Activated T-cell treated with anti-CD3 and anti-CD28 coated beads for 4 hours (primary cell): ENCODE results near the gene PPP1R7.

ENCODE experiments used
- DNase-seq: peaks from one replicate; pipeline ENCODE4 v3.0.0-alpha.2; 2020

PPP1R7 gene

DNA sequence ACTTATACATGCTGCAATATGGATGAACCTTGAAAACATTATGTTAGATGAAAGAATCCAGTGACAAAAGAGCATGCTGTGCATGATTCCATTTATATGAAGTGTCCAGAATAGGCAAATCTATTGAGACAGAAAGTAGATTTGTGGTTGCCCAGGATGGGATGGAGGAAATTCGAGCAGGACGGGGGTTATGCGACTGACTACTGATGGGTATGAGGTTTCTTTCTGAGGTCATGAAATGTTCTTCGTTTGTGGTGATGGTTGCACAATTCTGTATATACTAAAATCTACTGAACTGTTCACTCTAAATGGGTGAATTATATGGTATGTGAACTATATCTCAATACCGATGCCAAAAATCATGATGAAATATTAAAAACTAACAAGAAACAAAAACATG, 29.3 kb upstream of the PPP1R7 start:
- DNase-seq = no peak

DNA sequence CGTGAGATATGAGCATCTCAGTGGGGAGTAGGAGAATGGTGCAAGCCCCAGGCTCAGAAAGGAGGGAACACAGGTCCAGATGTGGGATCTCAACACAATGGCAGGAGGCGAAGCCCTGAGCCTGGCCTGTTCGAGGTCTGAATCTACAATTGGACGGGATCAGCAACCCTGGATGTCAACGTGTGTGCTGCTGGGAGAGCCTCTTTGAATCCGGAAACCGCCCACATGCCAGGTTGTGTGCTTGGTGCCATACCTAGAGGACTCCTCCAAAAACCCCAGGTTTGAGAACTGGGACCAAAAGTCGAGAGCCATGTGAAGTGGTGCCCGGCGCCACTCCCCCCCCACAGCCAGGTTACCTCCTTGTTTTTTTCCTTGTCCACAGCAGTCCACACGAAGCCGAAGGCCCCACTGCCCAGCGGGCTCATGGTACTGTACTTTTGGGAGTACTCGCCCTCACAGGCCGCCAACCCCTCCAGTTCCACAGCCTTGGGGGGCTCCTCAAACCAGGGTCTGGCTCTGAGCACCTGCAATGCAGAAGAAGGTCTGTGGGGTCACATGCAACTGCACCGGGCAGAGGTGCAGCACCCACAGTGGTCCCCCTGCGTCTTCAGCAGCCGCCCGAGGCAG, 27.8 kb upstream of the PPP1R7 start:
- DNase-seq = no peak

DNA sequence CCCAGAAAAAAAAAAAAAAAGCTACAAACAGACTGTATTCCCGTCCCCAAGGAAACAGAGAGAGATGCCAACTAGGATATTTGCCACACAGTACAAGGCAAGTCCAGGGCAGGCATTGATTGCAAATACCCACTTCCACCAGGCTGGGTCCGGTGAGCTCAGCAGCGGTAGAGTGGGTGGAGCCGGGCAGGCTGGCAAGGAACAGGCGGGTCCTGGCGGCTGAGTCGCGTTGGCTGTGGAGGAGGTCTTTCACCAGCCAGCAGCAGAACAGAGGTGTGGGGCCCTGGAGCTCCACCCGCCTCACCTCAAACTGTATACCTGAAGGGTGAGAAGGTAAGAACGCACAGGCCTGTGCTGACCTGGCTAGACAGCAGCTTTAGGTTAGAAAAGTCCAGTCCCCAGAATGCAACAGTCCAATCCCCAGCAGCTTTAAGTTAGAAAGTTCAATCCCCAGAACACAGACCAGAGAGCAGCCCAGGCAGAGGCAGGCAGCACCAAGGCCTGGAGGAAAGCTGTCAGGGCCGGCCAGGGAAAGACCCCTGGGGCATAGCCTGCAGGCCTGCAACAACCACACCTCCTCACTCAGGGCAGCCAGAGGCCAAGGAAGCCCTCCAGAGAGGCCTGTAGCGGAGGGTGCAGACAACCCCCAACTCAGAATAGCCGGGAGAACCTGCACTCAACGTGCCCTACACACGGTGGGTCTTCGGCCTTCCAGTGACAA, 26.3 kb upstream of the PPP1R7 start:
- no peak for DNase-seq

DNA sequence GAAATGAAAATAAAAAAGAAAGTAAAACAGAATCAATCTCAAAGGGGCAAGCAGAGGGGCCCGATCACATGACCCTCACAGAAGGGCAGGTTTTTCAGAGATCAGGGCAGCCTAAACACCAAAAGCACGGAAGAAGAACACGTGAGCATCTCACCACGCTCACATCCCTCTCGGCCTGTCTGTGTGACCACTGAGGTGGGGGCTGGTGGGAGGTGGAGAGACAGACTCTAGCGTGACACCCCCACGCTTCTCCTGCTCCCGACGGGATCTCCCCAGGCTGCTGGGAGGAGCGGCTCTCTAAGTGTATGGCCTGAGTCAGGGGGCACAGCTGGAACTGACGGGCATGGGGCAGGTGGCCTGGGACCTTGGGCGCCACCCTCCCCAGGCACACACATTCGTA, 24.6 kb upstream of the PPP1R7 start:
- DNase-seq = no peak

DNA sequence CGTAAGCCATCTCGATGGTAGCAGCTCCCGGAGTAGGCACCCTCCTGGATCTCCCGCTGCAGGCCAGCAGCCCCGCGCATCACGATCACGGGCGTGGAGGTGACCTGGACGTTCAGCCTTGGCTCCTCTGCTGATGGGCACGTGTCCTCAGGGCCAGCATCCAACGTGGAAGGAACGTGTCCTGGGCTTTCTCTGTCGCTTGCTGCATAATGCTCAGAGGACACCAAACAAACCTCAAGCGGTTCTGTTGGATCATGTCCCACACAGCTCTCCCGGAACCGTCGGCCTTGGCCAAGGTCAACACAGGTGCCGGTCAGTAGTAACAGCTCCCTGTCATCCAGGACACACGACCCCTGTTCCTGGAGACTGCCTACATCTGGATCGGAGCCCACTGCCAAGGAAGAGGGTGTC, 24.1 kb upstream of the PPP1R7 start:
- no peak for DNase-seq

DNA sequence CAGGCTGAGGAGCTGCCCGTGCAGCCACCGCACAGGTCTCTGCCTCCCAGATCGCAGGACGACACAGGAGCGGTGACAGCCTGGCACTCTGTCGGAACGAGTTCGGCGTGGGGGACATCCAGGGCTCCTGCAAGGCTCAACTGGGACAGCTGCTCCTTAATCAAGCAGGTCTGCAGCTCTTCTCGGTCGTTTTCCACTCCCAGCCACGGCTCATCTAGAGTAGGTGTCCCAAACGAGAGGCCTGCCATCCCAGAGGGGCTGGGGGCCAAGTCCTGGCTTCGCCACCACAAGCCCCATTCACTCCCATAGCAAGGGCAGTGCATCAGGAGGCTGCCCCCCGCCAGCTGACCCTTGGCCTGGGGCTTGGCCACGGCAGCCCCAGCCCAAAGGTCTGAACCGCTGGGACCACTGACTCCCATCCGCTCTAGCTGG, 23.5 kb upstream of the PPP1R7 start:
- DNase-seq = no peak

DNA sequence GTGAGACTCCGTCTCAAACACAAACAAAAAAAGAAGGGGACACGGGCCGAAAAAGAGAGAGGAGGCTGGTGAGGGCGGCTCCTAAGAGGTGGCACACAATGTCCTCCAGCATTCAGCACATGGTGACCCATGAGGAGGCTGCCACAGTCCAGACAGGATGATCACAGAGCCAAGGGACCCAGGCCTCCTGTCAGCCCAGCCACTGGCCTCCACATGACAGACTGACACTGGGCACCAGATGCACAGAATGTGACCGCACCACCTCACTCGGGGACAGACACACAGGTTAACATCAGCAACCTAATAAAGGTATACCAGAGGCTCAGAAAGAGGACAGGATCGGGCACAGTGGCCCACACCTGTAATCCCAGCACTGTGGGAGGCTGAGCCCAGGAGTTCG, 22.0 kb upstream of the PPP1R7 start:
- DNase-seq = no peak

DNA sequence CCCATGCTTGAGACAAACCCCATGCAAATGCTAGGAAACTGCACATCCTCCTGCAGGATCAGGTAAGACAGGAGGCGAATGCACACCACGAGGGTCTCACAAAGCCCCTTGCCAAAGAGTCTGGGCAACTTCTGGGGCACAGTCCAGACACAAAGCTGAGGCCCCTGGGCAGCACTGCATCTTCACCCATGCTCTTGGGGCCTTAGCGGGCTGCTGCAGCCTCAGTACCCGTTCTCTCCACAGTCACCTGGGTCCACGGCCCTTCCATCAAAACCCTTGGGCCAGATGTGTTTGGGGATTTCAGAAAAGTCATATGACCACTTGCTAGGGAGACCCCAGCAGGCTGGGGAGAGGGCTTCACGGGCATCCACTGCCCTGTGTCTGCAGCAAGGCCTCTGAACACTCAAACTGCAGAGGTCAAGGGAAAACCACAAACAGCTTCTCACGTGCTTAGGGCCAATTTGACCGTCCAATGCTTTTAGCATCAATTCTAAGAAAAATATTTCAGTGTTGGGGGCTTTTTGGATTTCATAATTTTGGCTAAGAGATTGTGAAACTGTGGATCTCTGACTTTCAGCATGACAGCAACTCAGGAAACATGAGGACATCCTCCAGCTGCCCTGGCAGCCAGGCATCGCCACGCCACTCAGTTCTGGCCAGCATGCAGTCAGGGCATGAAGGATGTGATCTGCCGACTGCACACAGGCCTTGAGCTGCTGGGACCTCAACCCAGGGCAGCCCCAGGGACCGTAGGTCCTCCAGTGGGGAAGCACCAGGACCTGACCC, 21.0 kb upstream of the PPP1R7 start:
- no peak for DNase-seq

DNA sequence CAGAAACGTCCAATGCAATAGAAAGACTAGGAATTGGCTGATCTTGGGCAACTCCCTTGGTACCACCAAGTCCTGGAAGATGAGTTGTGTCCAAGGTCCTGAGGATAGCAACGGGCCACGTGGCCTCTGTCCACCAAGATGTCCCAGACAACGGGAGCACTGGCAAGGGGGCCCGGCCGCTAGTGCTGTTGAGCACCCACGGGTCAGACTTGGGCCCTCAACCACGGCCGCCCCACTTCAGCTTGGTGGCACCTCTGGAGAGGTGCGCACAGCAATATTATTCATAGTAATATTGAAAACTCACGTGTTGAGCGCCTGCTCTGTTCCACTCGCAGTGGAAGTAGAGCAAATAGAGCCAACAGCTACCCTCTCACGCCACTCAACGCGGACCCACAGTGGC, 20.0 kb upstream of the PPP1R7 start:
- no peak for DNase-seq

DNA sequence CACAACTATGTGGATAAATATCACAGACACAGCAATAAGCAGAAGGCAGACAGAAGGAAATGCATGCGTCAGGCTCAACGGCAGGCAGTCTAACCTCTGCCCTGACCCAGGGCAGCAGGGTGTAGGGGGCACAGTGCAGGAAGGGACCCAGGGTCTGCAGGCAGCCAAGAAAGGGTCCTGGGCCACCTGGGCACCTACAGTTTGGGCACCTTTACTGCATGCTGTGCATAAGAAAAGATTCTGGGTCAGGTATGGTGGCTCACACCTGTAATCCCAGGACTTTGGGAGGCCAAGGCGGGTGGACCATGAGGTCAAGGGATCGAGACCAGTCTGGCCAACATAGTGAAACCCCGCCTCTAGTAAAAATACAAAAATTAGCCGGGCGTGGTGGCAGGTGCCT, 18.7 kb upstream of the PPP1R7 start:
- no peak for DNase-seq

DNA sequence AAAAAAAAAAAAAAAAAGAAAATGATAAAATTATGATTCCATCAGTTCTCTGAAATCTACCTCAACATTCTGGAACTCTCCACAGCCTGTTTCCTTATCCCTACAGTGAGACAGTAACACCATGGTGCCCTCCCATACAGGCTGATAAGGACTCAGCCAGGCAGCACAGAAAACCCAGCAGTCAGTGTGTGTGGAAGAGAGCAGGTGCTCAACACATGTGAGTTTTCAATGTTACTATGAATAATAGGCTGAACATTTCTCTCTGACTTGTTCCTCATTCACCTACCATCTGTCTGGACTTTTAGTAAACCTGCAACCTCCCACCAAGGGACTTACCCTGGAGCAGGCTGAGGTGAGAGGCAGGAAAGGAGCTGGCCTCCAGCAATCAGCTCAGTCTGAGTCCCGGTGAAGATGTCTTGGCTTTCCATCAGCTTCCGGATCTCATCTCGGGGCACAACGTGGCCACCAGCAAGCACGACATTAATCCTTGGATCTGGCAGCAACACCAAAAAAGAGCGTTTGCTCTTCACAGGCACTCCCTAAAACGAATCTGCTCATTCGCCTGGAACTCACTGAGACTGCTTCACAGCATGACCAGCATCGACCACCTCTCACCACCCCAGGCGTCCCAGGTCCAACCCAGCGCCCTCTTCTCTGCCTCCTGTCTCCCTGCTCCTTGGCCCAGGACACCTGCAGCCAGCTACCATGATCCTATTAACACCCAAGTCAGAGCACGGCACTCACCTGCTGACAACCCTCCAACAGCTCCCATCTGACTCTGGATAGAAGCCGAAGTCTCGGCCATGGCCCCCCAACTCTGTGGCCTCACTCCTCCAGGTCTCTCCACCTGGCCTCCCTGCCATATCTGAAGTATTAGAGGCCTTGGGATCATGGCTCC, 17.5 kb upstream of the PPP1R7 start:
- DNase-seq = no peak

DNA sequence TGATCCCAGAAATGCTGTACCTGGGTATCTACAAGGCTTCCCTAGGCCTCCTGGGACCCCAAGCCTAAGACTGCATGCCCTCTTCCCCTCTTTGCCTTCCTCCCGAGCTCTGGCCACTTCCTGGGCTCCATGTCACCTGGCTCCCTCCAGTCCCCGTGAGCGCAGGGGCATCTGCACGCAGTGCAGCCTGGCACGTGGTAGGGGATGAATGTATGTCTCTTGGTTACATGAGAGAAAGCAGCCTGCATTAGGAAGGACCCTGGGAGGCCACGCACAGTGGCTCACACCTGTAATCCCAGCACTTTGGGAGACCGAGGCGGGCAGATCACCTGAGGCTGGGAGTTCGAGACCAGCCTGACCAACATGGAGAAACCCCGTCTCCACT, 16.8 kb upstream of the PPP1R7 start:
- DNase-seq = no peak

DNA sequence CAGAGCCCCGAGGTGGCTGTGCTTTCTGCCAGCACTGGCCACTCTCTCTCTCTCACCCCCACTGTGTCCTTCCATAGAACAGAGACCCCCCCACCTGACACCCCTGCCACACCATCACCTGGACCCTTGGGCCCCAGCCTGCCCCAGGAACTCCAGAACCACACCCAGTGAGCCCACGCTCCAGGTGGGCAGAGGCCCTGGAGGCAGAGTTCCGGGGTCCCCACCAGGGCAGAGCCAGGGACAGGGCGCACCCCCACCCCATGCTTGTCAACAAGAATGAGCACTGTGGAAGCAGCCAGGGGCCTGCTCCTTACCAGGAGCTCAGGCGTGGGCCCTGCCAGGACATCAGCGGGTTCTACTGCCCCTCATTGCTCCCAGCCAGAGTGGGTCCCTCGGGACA, 15.6 kb upstream of the PPP1R7 start:
- DNase-seq = no peak

DNA sequence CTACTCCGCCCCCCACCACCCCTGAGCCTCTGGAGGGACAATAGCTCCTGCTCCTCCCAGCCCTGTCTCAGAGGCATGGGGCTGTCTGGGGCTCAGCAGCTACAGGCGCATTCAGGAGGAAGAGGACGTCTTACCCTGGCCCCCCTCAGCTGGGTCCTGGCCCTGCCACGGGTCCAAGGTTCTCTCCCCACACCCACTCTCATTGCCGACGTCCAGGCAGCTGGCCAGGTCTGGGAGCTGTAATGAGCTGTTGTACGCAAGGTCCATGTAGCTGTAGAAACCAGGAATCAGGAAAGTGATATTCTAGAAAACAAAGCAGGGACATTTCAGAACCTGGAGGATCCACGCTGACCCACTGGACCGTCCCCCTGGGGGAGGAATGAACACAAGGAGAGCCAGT, 14.5 kb upstream of the PPP1R7 start:
- no peak for DNase-seq

DNA sequence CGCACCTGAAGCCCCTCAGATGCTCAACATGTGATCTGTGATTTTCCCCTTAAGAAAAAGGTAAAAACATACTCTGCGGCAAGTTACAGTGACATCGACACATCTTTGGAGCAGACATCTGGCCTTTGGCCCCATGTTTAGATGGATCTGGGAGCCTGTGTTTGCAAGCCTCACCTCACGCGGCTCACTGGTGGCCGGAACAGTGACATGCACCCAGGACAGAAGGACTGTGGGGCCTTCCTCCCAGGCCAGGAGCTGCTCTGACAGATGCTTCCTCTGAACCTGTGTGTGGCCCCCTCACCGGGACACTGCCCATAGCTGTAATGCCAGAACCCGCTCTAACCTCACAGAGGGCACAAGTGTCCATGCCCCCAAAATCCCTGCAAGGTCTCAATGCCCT, 14.1 kb upstream of the PPP1R7 start:
- DNase-seq = no peak

DNA sequence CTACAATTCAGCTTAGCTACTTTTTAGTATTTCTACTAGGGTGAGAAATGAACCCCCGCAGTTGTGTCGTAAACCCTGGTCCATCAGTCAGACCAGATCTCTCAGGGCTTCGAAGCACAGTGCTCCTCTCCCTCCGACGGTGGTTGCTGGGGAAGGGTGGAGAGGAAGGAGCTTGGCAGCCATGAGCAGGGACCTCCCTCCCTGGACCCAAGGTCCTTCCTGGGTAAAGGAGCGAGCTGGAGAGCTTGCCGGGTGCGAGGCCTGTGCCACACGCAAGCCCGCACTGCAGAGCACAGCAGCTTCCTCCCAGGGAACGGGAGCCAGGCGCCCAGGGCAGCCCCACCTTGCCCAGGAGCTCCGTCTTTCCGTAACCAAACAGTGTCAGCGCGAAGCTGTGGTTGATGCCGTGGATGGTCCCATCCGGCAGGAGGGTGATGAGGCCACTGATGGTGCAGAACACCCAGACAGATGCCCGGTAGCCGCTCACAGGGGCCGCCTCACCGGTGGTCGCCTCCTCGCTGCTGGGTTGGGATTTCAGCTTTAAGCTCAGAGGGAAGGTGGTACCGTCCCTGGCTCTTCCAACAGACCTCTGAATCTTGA, 13.5 kb upstream of the PPP1R7 start:
- no peak for DNase-seq

DNA sequence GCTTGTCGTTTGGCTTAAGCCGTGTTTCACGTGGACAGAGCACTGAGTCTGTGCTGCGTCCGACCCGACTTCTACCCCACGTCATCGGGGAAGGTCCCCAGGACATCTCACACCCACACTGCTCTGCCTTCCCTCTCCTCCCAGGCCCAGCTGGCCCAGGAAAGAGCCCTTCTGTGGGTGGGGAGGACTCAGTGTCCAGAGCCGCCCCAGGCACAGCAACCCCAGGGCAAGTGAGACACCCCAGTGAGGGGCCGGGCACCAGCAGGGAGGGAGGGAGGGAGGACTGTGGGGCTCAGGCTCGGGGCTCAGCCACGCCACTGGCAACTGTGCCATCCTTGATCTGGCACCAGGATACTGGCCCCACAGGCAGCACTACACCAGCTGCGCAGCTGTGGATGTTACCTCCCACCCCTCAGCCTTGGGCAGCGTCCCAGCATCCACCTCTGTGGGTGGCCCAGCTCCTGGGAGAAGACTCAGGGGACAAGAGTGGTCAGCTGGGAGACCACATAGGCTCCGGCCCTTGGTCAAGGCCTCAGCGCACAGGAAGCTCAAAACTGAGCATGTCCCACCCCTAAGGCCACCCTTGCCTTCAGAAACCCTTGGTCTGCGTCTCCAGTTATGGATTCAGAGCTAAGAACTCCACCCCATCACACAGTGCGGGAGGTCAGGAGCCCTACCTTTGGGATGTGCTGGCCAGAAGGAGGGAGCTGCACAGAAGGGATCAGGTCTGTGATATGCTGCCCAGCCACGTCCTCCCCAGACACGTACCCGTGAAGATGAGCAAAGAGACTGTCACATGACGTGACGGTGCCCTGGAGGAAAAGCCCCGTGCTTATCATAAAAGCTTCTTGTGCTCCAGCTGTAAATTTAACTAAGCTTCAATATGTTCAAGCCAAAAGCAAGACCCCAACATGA, 12.7 kb upstream of the PPP1R7 start:
- no peak for DNase-seq

DNA sequence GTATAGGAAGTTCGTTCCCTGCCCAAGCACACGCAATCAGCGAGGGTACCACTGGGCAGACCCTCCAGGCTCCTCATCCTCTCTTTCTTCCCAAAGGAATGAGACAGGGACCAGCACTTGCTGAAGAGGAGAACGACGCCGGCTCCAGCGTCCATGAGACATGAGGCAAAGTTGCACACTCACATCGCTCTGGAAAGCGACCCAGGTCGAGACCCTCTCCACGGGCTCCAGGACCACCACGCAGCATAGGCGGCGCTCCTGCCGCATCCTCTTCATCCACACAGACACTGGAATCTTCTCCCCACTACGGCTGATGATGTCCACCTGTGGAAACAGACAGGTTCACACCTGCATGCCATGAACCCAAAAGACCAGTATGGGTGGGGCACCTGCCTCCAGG, 11.8 kb upstream of the PPP1R7 start:
- no peak for DNase-seq

DNA sequence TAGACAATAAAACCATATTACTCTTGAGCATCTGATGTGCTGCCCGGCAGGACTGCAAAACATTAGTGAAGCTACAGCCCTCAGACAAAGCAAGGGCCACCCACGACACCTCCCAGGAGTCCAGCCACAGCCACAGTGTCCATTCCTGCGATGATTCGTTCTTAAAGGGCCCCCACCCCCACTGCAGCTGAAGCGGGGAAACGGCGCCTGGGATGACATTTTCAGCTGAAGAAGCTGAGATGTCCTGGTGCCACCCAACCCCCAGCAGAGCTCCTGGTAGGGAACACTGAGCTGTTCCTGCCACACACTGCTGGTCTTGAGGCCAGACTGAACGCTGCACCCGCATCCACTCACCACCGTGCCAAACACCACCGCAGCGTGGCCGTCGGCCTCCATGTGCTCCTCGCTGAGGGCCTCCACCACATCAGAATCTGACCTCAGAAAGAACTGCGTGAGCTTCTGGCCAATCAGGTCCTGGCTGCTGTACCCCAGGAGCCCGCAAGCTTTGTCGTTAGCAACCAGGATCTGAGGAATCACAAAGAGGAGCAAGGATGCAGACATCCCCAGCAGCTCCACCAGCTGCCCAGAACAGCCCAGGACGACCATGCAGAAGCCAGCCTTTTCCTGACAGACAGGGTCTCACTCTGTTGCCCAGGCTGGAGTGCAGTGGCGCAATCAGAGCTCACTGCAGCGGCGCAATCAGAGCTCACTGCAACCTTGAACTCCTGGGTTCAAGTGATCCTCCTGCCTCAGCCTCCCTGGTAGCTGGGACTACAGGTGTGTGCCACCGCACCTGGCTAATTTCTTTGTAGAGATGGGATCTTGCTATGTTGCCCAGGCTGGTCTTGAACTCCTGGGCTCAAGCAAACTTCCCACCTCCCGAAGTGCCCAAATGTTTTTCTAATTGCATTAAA, 10.5 kb upstream of the PPP1R7 start:
- no peak for DNase-seq

DNA sequence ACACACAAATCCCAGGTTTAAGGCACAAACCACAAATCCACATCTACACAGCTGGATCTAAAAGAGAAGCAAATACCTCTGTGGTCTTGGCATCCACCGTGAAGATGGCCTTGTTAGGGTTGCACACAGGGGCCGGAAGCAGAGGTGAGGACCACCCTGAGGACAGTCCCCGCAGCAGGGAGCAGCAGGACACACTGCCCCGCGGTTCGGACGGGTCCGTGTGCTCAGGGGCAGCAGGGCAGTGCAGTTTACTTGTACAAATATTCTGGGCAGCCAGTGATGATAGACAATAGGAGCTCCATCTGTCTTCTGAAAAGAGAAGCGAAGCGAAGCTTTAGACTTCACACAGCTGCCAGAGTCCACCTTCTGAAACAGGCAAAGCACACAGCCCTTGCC, 9.8 kb upstream of the PPP1R7 start:
- DNase-seq = no peak
